ENCODE measurements around the gene DNAH5.

- no peak for TF ChIP-seq CTCF (conservative IDR thresholded peaks at IDR 0.05; ENCODE audit: low read depth in 2 of 2)
- TF ChIP-seq POLR2AphosphoS5 (IDR thresholded peaks at IDR 0.05; ENCODE audit: low read depth) = no peak
- no peak for TF ChIP-seq JUNB (IDR thresholded peaks at IDR 0.05; ENCODE audit: unreplicated experiment)
- no peak for TF ChIP-seq ETS1 (IDR thresholded peaks at IDR 0.05)
- no peak for TF ChIP-seq EZH2 (IDR thresholded peaks at IDR 0.05; ENCODE audit: low read depth, unreplicated experiment)
- no peak for TF ChIP-seq REST (IDR thresholded peaks at IDR 0.05; ENCODE audit: unreplicated experiment)
- no peak for TF ChIP-seq CREB1 (CRISPR knock-in tag; IDR thresholded peaks at IDR 0.05; ENCODE audit: low read depth)
- no peak for TF ChIP-seq EZH2phosphoT487 (IDR thresholded peaks at IDR 0.05; ENCODE audit: unreplicated experiment)
- TF ChIP-seq ZNF331 (CRISPR knock-in tag; IDR thresholded peaks at IDR 0.05; ENCODE audit: low read depth) = no peak
- no peak for TF ChIP-seq ZNF114 (CRISPR knock-in tag; IDR thresholded peaks at IDR 0.05)
These were observed 35.2 kb downstream of the DNAH5 start for GRCh38 chr5:13909271-13909670.

Measured in GM23338 (cell line).